ENCODE measurements around the gene PLRG1. TPM values are rescaled to one million over a fixed set of nuclear protein-coding genes. Genes with fewer than 3 reads are reported as not detected.
A peak's percentile ranks its signal among the peaks of the same experiment; 100 is the strongest.

Gene PLRG1
- total and polyA plus RNA-seq, 4 donors: 47.0 to 62.6 (median 60.6) TPM

GRCh38 chr4:154491341-154492271 is 58.6 kb downstream of the PLRG1 start, which contains the start of gene DCHS2:
Gene DCHS2 (minus strand): TSS chr4:154491799. CDS start chr4:154491355, 444 bp downstream.
- TF ChIP-seq, protein P1, sequence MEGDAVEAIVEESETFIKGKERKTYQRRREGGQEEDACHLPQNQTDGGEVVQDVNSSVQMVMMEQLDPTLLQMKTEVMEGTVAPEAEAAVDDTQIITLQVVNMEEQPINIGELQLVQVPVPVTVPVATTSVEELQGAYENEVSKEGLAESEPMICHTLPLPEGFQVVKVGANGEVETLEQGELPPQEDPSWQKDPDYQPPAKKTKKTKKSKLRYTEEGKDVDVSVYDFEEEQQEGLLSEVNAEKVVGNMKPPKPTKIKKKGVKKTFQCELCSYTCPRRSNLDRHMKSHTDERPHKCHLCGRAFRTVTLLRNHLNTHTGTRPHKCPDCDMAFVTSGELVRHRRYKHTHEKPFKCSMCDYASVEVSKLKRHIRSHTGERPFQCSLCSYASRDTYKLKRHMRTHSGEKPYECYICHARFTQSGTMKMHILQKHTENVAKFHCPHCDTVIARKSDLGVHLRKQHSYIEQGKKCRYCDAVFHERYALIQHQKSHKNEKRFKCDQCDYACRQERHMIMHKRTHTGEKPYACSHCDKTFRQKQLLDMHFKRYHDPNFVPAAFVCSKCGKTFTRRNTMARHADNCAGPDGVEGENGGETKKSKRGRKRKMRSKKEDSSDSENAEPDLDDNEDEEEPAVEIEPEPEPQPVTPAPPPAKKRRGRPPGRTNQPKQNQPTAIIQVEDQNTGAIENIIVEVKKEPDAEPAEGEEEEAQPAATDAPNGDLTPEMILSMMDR (IDR thresholded peaks at IDR 0.05; ENCODE audit: control extremely low read depth, extremely low read depth): no peak
- H3K4me1 ChIP-seq (ENCODE audit: control insufficient read depth in 5 of 5, insufficient read depth in 5 of 5, low read length in 5 of 5): peaks cover 0 to 19% (median 10%) of the 10 kb centered on the region in 5 donors
- H3K27ac ChIP-seq (ENCODE audit: low read depth in 1 of 2, low read length in 1 of 2): no peak within 1 kb of the TSS
- 1% methylated on average over 35 to 53 of the region's 53 CpGs for WGBS, 2 donors
- ATAC-seq (ENCODE audit: insufficient read depth, low FRiP score): no peak
- peak; percentile 56 to 69 (median 64) for DNase-seq
- peaks cover 0 to 15% (median 0%) of the 10 kb centered on the region in 4 donors for H3K9me3 ChIP-seq (ENCODE audit: control insufficient read depth in 4 of 4, insufficient read depth in 3 of 4, low read length in 3 of 4)
- H3K9ac ChIP-seq (ENCODE audit: insufficient read depth in 1 of 2, low read length in 2 of 2): peak within 1 kb of the TSS in 1 of 2 donors; percentile 30
- H3K4me3 ChIP-seq: no peak within 1 kb of the TSS
- H3K36me3 ChIP-seq (ENCODE audit: control insufficient read depth in 4 of 4, insufficient read depth in 4 of 4, low read length in 4 of 4): no peaks in the 10 kb centered on the region
- H3K27me3 ChIP-seq (ENCODE audit: control insufficient read depth in 3 of 3, insufficient read depth in 3 of 3, low read length in 2 of 3): peaks cover 7 to 53% (median 20%) of the 10 kb centered on the region in 3 donors

DNA sequence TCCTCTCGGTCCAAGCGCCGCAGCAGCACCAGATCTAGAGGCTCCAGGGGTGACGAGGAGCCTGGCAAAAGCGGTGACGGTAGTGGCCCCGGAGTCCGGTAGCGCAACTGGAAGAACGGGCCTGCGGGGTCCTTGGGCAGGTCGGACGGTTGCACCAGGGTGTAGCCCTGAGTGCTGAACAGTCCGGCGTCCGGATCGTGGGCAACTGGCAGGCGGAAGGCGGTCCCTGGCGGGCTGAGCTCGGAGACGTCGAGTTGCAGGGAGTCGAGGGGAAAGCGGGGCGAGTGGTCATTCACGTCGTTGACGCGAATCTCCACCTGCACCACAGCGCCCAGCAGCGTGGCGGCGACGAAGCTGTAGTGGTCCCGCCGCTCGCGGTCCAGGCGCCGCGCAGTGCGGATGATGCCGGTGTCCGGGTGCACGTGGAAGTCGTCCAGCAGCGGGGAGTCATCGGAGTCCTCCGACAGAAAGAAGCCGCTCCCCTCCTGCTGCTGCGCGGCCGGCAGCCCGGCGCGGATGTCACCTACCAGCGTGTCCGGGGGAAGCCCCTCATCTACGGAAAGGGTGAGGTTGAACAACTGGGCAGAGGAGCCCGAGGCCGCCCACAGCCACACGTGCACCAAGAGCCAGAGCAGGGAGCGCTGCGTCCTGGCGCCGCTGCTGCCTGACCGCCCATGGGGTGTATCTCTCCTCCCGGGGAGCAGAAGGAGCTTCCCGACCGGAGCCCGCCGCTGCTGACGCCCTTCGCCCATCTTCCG is 59.4 kb downstream of the PLRG1 start:
- ATAC-seq (ENCODE audit: insufficient read depth, low FRiP score) (peak; percentile 36), DNase-seq (peak in 2 of 3 donors; percentile 28 to 42)
- TF ChIP-seq, protein P1 (IDR thresholded peaks at IDR 0.05; ENCODE audit: control extremely low read depth, extremely low read depth): no peak
- H3K9me3 ChIP-seq (ENCODE audit: control insufficient read depth in 4 of 4, insufficient read depth in 3 of 4, low read length in 3 of 4): peaks cover 0 to 15% (median 0%) of the 10 kb centered on the region in 4 donors
- no peak overlapping the region for H3K4me3 ChIP-seq
- no peak overlapping the region for H3K9ac ChIP-seq (ENCODE audit: insufficient read depth in 1 of 2, low read length in 2 of 2)
- no peak overlapping the region for H3K27ac ChIP-seq (ENCODE audit: low read depth in 1 of 2, low read length in 1 of 2)
- peaks cover 0 to 19% (median 10%) of the 10 kb centered on the region in 5 donors for H3K4me1 ChIP-seq (ENCODE audit: control insufficient read depth in 5 of 5, insufficient read depth in 5 of 5, low read length in 5 of 5)
- H3K36me3 ChIP-seq (ENCODE audit: control insufficient read depth in 4 of 4, insufficient read depth in 4 of 4, low read length in 4 of 4): no peaks in the 10 kb centered on the region
- peaks cover 7 to 55% (median 20%) of the 10 kb centered on the region in 3 donors for H3K27me3 ChIP-seq (ENCODE audit: control insufficient read depth in 3 of 3, insufficient read depth in 3 of 3, low read length in 2 of 3)
- WGBS, 2 donors: 4% methylated on average over 70 to 76 of the region's 76 CpGs

DNA sequence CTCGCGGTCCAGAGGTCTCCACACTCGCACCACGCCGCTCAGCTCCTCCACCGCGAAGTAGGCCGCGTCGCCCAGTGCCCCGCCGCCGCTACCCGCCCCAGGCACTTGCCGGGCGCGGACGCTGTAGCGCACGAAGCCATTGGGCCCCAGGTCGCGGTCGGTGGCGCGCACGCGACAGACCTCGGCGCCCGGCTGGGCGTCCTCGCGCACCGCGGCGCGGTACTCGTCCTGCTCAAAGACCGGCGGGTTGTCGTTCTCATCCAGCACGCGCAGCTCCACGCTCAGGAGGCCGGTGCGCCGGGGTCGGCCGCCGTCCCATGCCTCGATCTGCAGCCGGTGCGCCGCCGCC is 60.0 kb downstream of the PLRG1 start:
- Histone ChIP-seq H3K4me3 (no peak overlapping the region), H3K27me3 (ENCODE audit: control insufficient read depth in 3 of 3, insufficient read depth in 3 of 3, low read length in 2 of 3) (peaks cover 7 to 58% (median 20%) of the 10 kb centered on the region in 3 donors), H3K9me3 (ENCODE audit: control insufficient read depth in 4 of 4, insufficient read depth in 3 of 4, low read length in 3 of 4) (peaks cover 0 to 15% (median 0%) of the 10 kb centered on the region in 4 donors), H3K36me3 (ENCODE audit: control insufficient read depth in 4 of 4, insufficient read depth in 4 of 4, low read length in 4 of 4) (no peaks in the 10 kb centered on the region), H3K27ac (ENCODE audit: low read depth in 1 of 2, low read length in 1 of 2) (no peak overlapping the region), H3K9ac (ENCODE audit: insufficient read depth in 1 of 2, low read length in 2 of 2) (no peak overlapping the region), H3K4me1 (ENCODE audit: control insufficient read depth in 5 of 5, insufficient read depth in 5 of 5, low read length in 5 of 5) (peaks cover 0 to 19% (median 10%) of the 10 kb centered on the region in 5 donors)
- ATAC-seq (ENCODE audit: insufficient read depth, low FRiP score): no peak
- TF ChIP-seq, protein P1 (IDR thresholded peaks at IDR 0.05; ENCODE audit: control extremely low read depth, extremely low read depth): no peak
- WGBS, 2 donors: 4 to 7% methylated on average over 42 to 55 of the region's 55 CpGs
- peak in 1 of 3 donors; percentile 19 for DNase-seq

Measured in lung (tissue), 12 donors.